Ishikawa (cell line): ENCODE results near the gene EXOC4.

Experiments used
- NFIC ChIP-seq: IDR thresholded peaks from 2 replicates; pipeline ENCODE4 v1.6.1; 2012
- RAD21 ChIP-seq: IDR thresholded peaks from 2 replicates; pipeline ENCODE4 v1.6.1; 2012; ENCODE audit warnings: low read depth
- TF ChIP-seq, protein P1 (sequence below): IDR thresholded peaks from 2 replicates; pipeline ENCODE4 v1.6.1; 2012

DNA sequence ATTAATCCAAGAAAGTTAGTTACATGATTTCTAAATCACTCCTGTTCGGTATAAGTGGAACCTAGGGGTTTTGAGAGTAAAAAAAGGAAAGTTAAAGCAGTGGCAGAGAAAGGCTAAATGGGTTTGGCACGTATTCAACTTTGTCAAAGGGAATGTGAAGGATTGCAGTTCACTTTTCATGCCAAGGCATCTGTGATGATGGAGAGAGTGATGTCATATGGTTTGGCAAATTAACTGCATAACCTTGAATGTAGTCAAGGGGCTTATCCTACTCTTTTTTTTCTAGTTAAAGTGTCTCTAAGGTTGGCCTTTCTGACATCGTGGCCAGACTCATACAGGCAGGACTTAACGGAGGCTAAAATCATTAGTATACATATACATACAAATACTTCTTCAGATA, 277.8 kb downstream of the EXOC4 start:
- TF ChIP-seq NFIC (no peak), RAD21 (no peak)
- TF ChIP-seq, protein P1, sequence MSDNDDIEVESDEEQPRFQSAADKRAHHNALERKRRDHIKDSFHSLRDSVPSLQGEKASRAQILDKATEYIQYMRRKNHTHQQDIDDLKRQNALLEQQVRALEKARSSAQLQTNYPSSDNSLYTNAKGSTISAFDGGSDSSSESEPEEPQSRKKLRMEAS: no peak
